GM21528 (cell line): Measurements from ENCODE around the gene GAN.

Source experiments
- ATAC-seq: cut with Tn5 transposase; IDR thresholded peaks from one replicate; pipeline ENCODE4 v1.9.1; 2021; ENCODE audit warnings: mild to moderate bottlenecking, moderate library complexity; ENCODE audit not compliant: unreplicated experiment, low FRiP score

The GAN gene

DNA sequence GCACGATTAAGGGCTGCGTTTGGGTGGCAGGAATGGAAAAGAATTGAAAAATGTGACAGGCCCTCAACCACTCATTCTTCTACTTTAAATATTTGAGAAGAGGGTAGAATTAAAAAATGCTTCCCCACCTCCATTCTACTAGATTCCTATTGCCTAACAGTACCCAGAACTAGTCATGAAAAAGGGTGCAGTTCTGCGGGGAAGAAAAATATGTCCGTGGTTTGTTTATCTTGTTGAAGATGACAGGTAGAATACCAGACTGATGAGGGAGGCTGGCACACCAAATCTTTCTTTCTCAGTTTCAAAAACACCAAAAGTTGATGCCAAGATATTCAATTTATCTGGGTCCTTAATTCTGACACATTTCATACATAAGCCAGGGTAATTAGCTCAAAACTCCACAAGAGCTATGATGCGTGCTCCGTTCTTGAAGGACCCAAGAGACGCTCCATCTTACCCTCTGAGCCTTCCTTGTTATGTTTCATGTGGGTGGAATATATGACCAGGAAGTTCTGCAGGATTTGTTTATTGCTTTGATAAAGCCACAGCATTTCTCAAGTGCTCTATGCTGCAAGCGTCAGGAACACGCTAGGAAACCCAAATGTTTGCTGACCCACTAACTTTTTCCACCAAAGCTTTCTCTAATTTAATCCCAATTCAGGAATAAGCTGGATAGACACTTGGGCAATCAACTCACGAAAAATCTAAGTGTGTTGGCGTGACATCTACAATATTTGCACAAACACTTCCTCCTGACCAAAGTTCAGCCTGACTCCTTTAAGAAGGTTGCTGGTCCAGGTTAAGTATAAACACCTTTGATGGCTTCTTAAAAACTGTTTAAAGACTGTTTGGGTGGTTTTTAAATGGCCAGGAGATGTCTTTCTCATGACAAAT, 20.6 kb upstream of the GAN start:
- ATAC-seq: no peak

DNA sequence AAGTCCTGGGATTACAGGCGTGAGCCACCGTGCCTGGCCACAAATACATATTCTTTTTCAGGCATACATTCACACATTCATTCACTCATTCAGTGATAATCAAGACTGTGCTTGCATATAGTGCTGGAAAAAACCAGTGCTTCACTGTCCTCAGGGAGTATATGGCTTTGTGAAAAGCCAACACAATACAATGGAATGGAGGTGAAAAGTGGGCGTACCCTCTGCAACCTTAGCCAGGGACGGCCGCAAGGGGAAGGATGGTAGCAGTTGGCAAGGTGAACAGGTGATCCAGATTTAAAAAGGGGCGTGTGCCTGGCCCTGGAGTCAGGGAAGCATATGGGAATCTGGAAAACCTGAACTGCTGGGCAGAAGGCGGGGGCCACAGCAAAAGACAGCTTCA, 18.1 kb upstream of the GAN start:
- ATAC-seq: no peak

DNA sequence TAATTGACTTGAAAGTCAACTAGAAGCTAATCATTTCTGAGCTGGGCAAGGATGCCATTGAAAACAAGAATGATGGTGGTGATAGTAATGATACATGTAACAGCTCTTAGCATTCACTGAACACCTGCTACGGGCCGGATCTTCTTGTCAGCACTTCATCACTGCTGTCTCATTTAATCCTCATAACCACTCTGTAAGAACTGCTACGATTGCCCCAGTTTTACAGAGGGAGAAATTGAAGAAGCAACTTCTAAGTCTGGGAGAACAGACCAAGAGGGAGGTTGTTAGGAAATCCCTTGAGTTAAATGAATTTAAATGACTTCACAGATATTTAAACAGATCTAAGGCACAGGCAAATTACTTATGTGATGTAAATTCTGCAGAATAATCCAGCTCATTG, 7.0 kb upstream of the GAN start:
- ATAC-seq: no peak

DNA sequence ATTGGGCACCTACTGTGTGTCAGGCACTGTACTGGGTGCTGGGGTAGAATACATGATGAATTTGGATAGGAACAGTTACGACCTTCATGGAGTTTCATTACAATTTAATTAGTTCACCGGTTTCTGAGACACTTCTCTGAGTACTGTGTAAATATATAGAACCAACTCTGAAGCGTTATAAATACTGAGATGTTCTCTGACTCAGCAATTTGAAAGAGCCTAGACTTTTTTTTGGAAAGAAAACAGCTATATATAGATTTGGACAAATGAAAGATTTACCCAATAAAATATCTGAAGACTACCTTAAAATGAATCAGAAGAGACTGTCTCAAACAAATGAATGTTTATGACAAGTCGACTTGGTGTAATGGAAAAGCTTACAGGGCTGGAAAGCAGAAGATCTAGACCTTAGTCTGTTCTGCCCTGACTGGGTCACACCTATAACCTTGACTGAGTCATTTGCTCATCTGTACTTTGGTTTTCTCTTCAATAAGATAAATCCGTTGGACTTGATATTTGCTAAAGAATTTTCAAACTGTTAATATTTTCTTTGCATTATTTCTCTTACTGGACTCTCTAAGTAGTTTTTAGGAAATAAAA, 4.6 kb upstream of the GAN start:
- no peak for ATAC-seq

DNA sequence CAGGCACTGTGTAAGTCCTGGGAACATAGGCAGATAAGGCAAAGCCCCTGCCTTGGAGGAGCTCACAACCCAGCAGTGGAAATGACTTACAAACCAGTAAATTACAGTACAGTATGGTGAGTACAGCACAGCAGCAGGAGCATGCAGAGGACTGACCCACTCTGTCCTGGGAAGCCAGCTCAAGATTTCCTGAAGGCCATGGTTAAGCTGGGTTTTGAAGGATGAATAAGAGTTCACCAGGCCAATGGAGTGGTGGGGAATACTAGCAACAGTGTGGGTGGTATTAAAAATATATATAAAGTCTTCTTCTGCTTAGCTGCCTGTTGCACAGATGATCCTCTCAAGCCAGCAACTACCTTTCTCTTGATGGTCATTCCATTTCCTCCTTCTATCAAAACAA, 3.0 kb upstream of the GAN start:
- no peak for ATAC-seq

DNA sequence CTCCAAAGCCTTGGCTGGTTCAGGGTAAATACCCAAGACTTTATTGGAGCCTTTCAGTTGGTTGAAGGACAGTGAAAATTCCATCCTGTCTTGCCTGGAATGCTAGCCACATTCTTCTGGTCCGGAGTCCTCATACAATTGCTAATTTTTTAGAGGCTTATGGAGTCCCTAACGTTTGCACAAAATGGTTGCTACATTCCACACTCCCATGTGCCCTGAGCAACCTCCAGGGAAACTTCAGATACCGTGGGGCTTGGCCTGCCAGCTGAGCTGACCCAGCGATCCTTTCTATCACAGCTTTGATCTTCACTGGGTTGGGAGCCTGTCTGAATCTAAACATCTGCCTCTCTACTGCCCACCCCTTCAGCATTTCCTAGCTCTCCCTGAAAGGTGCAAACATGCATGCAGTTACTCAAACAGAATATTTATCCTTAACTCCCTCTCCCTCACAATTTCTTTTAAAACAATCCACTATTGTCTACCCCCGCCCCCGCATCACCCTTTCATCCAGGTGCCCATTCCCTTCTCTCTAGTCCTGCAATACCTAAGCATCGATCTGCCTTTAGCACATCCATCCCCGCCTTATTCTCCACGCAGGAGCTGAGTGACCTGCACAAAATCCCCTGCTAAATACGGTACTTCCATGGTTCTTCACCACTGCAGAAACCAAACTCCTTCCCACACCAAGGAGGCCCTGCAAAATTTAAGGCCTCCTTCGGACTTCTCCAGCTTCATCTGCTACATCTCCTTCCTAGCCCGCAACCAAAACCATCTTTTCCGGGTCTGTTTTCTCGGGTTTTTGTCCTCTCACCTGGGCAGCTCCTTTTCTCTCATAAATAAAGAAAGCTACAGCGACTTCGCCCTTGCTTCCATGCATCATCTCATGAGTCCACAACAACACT, 810 bp upstream of the GAN start:
- no peak for ATAC-seq

DNA sequence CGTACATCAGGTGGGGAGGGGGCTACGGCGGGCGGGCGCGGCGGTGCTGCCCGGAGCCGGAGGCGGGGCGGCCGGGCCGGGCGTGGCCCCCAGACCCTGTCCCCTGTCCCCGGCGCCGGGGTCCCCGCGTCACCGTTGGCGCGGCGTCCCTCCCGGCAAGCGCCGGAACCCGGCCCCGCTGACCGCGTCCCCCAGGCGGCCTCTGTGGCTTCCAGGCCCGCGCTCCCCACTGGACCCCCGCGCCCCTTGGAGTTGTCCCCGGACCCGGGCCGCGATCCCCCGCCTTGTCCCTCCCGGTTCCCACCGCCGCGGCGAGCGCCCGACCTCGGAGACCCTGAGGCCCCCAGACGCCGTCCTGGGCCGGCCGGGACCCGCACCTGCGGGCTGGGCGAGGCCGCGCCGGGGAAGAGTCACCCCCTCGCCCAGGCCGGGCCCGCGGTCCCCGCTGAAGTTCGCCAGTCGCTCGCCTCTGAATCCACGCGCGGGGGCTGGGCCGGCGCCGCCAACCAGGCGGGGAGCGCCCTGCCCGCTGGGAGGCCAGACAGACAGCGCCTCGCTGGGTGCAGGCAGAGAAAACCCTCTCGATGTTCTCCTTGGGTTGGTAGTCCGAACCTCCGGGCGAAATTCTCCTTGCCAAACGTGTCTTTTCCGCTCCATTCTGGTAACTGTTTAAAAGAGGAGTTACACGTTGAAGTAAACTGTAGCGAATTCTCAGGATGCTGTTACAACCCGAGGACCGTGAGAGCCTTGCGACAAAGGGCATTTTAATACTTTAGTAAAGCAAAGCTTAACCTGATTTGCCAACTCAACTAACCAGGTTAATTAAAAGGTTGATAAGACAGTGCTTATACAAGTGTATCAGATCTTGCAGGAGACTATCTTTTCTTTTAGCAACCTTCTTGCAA, 761 bp downstream of the GAN start:
- ATAC-seq: peak; percentile 38

DNA sequence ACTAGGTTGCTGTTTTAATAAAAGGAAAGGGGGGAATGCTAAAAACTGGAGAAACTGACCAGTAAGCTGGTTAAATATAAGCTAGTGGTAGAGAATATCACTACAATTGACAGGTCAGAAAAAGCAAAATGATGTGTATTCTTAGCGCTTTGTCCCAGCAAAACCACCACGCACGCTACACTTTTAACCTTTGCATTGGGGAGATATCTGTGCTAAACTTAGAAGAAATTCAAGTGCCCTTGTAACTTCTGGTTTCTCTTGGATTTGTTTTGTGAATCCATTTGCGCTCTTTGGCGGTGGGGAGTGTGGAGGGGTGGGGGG, 1.4 kb downstream of the GAN start:
- ATAC-seq: no peak

DNA sequence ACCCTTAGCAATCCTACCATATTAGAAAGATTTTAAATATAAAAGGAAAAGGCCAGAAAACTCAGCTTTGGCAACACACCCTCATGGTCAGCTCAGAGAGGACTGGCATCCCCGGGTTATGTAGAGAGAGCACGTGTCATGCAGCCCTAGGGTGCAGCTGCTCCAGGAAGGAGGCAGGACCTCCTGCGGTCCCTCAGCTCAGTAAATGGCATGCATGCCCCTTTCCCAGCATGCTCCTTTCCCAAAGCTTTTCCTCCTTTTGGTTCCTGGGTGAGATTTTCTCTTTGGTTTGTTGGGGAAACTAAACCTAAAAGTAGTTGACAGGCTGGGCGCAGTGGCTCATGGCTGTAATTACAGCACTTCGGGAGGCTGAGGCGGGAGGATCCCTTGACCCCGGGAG, 3.9 kb downstream of the GAN start:
- no peak for ATAC-seq

DNA sequence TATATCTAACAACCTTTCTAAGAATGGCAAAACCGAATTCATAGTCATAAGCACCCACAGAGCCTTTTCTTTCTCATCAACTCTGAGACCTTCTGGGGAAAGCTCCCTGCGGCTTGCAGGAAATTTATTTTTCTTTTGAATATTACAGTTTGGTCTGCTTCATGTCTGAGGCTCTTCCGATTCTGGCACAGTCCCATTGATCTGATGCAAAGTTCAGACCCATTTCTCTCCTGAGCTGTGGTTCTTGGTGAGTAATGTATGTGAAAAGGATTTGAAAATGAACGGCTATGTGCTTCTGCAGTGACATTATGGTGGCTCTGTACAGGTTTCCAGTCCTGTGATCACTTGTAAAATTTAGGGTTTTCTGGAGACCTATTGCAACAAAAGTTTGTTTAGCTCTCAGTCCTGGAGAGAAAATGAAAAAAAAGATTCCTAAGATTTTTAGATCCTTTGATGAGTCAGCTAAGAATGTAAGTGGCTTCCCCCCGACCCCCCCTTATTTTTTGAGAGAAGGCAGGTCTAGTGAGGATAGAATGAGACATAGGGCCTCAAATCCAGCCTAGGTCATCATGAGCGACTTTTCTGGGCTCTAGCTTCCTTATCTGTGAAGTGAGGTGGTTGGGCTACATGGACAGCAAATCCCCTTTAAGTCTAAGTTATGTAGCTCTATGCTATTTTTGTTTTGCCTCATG, 4.6 kb downstream of the GAN start:
- no peak for ATAC-seq

DNA sequence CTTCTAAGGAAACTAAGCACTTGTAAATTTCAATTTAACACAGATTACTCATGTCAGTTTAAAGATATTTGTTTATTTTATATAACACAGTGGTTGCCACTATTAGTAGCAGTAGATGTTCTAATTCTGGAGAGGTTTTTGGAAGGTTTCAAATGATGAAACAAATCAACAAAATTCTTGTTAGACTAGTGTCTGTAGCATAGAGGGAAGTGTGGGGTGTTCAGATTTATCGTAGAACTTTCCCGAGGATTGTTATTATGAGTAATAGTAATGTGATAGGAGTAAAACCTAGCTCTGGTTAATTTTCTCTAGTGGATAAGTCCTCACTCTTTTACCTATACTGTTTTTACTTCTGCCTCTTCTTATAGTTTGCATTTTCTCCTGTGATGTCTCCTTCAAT, 6.3 kb downstream of the GAN start:
- ATAC-seq: no peak

DNA sequence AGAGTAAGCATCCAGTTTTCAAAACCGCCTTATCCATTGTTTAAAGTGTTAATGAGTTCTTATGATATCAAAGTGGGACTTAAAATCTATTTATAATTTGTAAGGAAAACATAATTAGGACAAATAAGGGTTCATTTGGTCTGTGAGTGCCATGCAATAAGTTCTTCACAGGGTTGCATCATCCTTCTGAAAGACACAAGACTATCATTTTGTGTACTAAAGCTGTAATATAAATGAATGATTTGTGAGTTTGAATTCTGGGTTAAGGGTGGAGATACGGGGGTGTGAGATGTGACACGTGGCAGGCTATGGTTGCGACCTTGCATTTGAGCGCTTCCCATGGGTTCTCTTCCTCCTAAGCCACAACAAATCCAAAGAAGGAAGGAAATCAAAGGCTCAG, 6.8 kb downstream of the GAN start:
- no peak for ATAC-seq

DNA sequence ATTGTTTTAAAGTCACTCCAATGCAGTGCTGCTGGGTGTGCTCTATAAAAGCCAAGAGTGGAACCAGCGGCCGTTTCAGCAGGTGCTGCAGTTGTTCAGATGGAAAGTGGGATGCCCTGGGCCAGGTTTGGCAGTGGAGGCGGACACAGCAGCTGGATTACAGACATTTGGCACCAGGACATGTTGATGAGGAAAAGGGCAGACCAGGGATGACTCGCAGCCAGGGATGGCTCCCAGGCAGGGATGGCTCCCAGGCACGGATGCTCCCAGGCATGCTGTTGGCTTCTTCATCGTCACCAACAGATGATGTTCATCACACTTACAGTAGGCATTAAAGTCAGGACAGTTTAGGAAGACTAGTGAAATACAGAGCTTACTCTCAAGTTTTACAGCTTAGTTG, 10.0 kb downstream of the GAN start:
- no peak for ATAC-seq

DNA sequence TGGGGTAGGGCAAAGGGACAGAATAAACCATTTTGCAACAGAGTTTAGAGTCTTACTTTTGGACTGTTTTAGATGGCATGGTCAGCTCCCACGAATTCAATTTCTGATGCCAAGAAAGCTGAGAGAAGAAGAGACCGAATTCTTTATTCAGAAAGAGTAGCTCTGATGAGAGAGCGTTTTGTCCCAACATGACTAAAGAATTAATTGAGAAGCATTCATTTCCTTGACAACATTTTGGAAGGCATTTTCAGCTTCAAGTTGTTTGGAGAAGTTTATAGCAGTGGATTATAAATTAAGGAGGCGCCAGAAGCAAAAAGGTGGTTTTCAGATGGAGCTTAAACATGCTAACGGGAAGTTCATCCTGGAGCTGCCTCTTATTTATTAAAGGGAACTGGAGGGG, 12.2 kb downstream of the GAN start:
- no peak for ATAC-seq

DNA sequence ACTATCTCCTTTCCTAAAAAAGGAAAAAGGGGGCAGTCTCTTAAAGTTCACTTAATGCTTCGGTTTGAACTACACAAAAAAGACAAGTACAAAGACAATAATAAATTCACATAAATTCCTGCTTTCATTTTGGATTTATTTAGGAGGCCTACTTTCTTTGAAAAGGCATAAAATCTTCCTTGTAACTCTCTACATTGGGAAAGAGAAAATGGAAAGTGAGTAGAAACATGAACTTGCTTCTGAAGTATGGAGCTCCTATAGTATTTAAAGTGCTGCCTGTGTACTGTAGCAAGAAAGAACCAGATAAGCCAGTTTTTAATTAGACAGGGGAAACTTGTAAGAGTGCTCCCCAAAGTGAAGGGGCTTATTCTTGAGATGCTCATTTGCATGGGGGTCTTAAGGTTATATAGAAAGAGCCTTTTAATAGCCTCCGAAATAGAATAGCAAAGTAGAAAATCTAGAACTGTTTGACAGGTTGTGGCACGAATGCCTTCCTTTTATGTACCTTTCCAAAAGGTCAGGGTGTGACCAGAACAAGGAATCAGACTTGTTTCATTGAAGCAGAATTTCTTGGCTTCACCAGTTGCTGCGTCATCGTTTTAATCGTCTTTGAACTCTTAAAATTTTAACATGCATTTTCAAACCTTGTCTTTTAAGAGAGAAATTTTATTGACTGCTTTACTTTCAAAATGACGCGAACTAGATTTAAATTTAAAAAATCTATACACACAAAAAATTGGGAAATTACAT, 12.9 kb downstream of the GAN start:
- no peak for ATAC-seq

DNA sequence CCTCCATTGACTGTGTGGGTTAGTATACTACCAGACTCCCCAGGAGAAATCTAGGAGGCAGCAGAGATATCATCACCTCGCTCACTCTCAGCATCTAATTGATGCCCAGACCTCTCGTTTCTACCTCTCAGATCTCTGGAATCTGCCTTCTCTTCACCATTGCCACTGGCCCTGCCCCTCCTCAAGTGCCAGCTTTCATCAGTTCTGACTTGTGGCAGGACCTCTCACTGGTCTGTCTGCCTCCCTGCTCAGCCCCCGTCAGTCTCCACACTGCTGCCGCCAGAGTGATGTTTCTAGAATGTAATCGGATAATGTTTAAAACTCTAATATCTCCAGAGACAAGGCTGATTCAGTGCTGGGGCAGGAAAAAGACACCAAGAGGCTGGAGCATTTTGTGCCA, 15.2 kb downstream of the GAN start:
- no peak for ATAC-seq

DNA sequence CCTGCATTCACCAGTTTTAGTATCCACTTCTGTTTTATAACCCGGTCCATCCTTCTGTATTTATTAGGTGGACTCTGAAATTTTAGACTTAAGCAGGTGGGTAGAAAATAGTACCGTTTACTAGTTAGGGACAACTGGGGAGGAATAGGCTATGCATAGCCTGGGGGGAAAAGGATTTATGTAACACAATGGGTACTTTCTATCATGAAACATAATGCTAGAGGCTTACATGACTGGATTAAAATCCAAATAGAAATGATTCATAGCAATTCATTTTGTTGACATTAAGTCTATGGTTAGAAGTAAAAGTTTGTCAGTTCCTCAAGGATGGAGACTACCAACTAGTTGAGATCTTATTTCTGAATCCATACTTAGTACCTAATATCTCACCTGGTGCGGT, 18.6 kb downstream of the GAN start:
- no peak for ATAC-seq

DNA sequence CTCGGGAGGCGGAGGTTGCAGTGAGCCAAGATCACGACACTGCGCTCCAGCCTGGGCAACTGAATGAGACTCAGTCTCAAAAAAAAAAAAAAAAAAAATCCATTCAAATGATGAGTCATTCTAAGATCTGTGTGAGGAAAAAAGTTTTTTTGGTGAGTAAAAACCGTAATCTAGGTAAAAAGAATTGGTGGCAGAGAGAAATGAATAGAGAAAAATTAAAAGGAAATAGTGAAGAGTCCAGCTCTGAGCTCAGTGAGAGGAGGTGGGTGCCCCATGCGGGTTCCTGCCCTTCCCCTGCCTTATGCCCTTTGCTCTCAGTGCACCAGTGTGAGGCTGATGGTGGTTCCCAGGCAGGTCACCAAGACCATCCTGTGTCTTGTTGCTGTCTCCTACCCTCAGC, 20.9 kb downstream of the GAN start:
- no peak for ATAC-seq

DNA sequence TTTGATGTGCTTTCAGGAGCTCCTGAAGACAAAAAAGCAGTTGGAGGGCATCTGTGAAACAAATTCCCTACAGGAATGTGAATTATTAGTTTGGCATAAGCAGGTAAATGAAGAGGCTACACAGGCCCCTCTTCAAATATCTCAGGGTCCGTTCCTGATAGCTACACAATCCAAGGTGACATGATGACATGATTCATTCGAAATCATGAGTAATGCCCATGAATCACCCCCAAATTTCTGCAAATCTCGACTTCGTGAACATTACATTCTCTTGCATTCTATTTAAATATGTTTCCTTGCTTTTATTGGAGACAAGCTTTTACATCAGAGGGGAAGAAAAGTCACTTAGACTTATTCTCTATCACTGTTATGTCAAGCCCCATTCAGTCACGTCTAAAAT, 22.3 kb downstream of the GAN start:
- no peak for ATAC-seq
